ENCODE measurements around the gene TOX3. TPM values are rescaled to one million over a fixed set of nuclear protein-coding genes. Genes with fewer than 3 reads are reported as not detected.

Gene TOX3
- total RNA-seq, 1 experiment from 2014 or later = 29.4 TPM

GRCh38 chr16:52546291-52547003 lies 496 bp downstream of the TOX3 start:
- BruUV-seq (replicated peaks) = no TSS peak
- Mint-ChIP-seq H3K27ac (ENCODE audit: unreplicated experiment) (no peak overlapping the region), H3K4me3 (ENCODE audit: low read depth, unreplicated experiment) (peak overlapping the region; percentile 78), H3K4me1 (ENCODE audit: low read depth, unreplicated experiment) (peaks cover 26% of the 10 kb centered on the region), H3K9me3 (ENCODE audit: low read depth, unreplicated experiment) (no peaks in the 10 kb centered on the region), H3K27me3 (ENCODE audit: unreplicated experiment) (no peaks in the 10 kb centered on the region), H3K36me3 (ENCODE audit: insufficient read depth, unreplicated experiment) (peaks cover 33% of the 10 kb centered on the region)
- intact Hi-C loops (cut with micrococcal nuclease; ENCODE audit: unreplicated experiment) = loop anchor here (5.0 kb wide), 1 partner anchor 89 kb away; no protein-coding TSS in a partner anchor
- CTCF ChIA-PET = interaction anchor here (0.6 to 1.3 kb wide), 3 partner anchors 26 to 355 kb away, joined by 3 to 6 read pairs (median 6); no protein-coding TSS in a partner anchor
- no peak for DNase-seq
- no peak for TF ChIP-seq CTCF (IDR thresholded peaks at IDR 0.05; ENCODE audit: unreplicated experiment)

- Mint-ChIP-seq H3K4me3 (ENCODE audit: low read depth, unreplicated experiment) (peak overlapping the region; percentile 78), H3K27ac (ENCODE audit: unreplicated experiment) (peak overlapping the region; percentile 48), H3K9me3 (ENCODE audit: low read depth, unreplicated experiment) (no peaks in the 10 kb centered on the region), H3K4me1 (ENCODE audit: low read depth, unreplicated experiment) (peaks cover 26% of the 10 kb centered on the region), H3K36me3 (ENCODE audit: insufficient read depth, unreplicated experiment) (peaks cover 33% of the 10 kb centered on the region), H3K27me3 (ENCODE audit: unreplicated experiment) (no peaks in the 10 kb centered on the region)
- DNase-seq = no peak
- no peak for TF ChIP-seq CTCF (IDR thresholded peaks at IDR 0.05; ENCODE audit: unreplicated experiment)
- CTCF ChIA-PET = no interaction called here
- BruUV-seq (replicated peaks) = no TSS peak
- intact Hi-C loops (cut with micrococcal nuclease; ENCODE audit: unreplicated experiment) = loop anchor here (2.0 to 5.0 kb wide), 2 partner anchors 49 to 89 kb away; no protein-coding TSS in a partner anchor
Measured at GRCh38 chr16:52545898-52546266, 1.1 kb downstream of the TOX3 start.

GRCh38 chr16:52545222-52545897 lies 1.6 kb downstream of the TOX3 start:
- Mint-ChIP-seq H3K36me3 (ENCODE audit: insufficient read depth, unreplicated experiment) (peaks cover 33% of the 10 kb centered on the region), H3K4me1 (ENCODE audit: low read depth, unreplicated experiment) (peaks cover 26% of the 10 kb centered on the region), H3K9me3 (ENCODE audit: low read depth, unreplicated experiment) (no peaks in the 10 kb centered on the region), H3K27ac (ENCODE audit: unreplicated experiment) (peak overlapping the region; percentile 48), H3K4me3 (ENCODE audit: low read depth, unreplicated experiment) (peak overlapping the region; percentile 78), H3K27me3 (ENCODE audit: unreplicated experiment) (no peaks in the 10 kb centered on the region)
- CTCF ChIA-PET = no interaction called here
- intact Hi-C loops (cut with micrococcal nuclease; ENCODE audit: unreplicated experiment) = loop anchor here (2.0 to 5.0 kb wide), 2 partner anchors 49 to 88 kb away; no protein-coding TSS in a partner anchor
- TF ChIP-seq CTCF (IDR thresholded peaks at IDR 0.05; ENCODE audit: unreplicated experiment) = no peak
- no peak for DNase-seq
- BruUV-seq (replicated peaks) = no TSS peak

- Mint-ChIP-seq H3K4me1 (ENCODE audit: low read depth, unreplicated experiment) (peaks cover 26% of the 10 kb centered on the region), H3K27ac (ENCODE audit: unreplicated experiment) (peak overlapping the region; percentile 48), H3K4me3 (ENCODE audit: low read depth, unreplicated experiment) (peak overlapping the region; percentile 78), H3K36me3 (ENCODE audit: insufficient read depth, unreplicated experiment) (peaks cover 33% of the 10 kb centered on the region), H3K9me3 (ENCODE audit: low read depth, unreplicated experiment) (no peaks in the 10 kb centered on the region), H3K27me3 (ENCODE audit: unreplicated experiment) (no peaks in the 10 kb centered on the region)
- CTCF ChIA-PET = no interaction called here
- no peak for DNase-seq
- TF ChIP-seq CTCF (IDR thresholded peaks at IDR 0.05; ENCODE audit: unreplicated experiment) = no peak
- intact Hi-C loops (cut with micrococcal nuclease; ENCODE audit: unreplicated experiment) = loop anchor here (2.0 to 5.0 kb wide), 2 partner anchors 48 to 87 kb away; no protein-coding TSS in a partner anchor
- BruUV-seq (replicated peaks) = TSS peak; percentile 23
Measured at GRCh38 chr16:52544703-52545102, 2.2 kb downstream of the TOX3 start.
